IPS-15b (cell line): ENCODE measurements around the gene DNAH14.
"Not testable (repeated sequence)": the region's sequence is repeated elsewhere in the genome, so short reads cannot be mapped to it uniquely, and the experiment has no call there.

ENCODE experiments used
- H3K27me3 ChIP-seq: one replicate; pipeline ENCODE4 v1.6.1; 2013; ENCODE audit warnings: low read length; ENCODE audit not compliant: control insufficient read depth, insufficient read depth
- H3K36me3 ChIP-seq: one replicate; pipeline ENCODE4 v1.6.1; 2013; ENCODE audit warnings: low read length; ENCODE audit not compliant: control insufficient read depth, insufficient read depth
- H3K4me1 ChIP-seq: one replicate; pipeline ENCODE4 v1.6.1; 2013; ENCODE audit warnings: mild to moderate bottlenecking, low read length; ENCODE audit not compliant: control insufficient read depth, insufficient read depth
- H3K4me3 ChIP-seq: one replicate; pipeline ENCODE4 v1.5.1; 2013; ENCODE audit warnings: low read depth, low read length
- H3K9ac ChIP-seq: one replicate; pipeline ENCODE4 v1.6.1; 2013; ENCODE audit warnings: low read depth, mild to moderate bottlenecking, low read length
- H3K9me3 ChIP-seq: one replicate; pipeline ENCODE4 v1.6.1; 2013; ENCODE audit warnings: mild to moderate bottlenecking, low read length; ENCODE audit not compliant: control insufficient read depth, insufficient read depth

DNAH14 gene

DNA sequence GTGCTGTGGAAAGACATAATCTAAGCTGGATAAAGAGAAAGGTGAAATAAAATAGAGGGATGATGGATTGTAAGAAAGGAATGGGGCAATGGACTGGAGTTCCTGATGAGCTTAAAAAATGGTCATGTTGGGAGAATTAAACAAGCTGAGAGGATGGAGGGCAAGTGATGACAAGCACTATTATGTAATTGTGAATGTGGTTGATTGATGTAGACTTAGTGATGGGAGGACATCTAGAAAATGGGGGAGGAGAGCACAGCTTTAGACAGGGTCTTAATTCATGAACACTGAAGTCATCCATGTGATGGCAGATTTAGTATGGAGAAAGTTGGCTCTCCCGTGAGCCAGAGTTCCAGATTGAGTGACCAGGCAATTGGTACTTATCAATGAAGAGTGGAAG, 29.0 kb downstream of the DNAH14 start:
- no peak overlapping the region for H3K4me3 ChIP-seq
- H3K4me1 ChIP-seq = no peaks in the 10 kb centered on the region
- H3K36me3 ChIP-seq = no peaks in the 10 kb centered on the region
- H3K9me3 ChIP-seq = no peaks in the 10 kb centered on the region
- no peaks in the 10 kb centered on the region for H3K27me3 ChIP-seq
- no peak overlapping the region for H3K9ac ChIP-seq

GRCh38 chr1:224959115-224959514, 29.6 kb downstream of the DNAH14 start:
- no peaks in the 10 kb centered on the region for H3K36me3 ChIP-seq
- H3K9ac ChIP-seq = no peak overlapping the region
- H3K4me3 ChIP-seq = no peak overlapping the region
- no peaks in the 10 kb centered on the region for H3K27me3 ChIP-seq
- no peaks in the 10 kb centered on the region for H3K9me3 ChIP-seq
- H3K4me1 ChIP-seq = no peaks in the 10 kb centered on the region

DNA sequence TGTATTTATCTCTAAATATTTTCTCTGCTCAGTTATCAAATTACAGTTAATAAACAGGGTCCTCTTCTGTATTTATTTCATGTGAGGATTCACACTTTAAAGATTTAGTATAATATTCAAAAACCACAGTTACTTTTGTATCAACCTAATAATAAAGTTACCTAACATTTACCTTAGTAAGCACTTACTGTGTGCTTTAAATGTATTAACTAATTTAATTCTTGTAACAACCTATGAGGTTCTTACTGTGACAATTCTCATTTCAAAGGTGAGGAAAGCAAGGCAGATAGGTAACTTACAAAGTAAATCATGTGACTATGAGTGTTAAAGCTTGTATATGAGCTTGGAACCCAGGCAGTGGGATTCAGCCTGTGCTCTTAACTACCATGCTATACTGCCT, 30.2 kb downstream of the DNAH14 start:
- no peaks in the 10 kb centered on the region for H3K36me3 ChIP-seq
- no peaks in the 10 kb centered on the region for H3K9me3 ChIP-seq
- no peaks in the 10 kb centered on the region for H3K4me1 ChIP-seq
- H3K9ac ChIP-seq = no peak overlapping the region
- H3K27me3 ChIP-seq = no peaks in the 10 kb centered on the region
- H3K4me3 ChIP-seq = no peak overlapping the region

DNA sequence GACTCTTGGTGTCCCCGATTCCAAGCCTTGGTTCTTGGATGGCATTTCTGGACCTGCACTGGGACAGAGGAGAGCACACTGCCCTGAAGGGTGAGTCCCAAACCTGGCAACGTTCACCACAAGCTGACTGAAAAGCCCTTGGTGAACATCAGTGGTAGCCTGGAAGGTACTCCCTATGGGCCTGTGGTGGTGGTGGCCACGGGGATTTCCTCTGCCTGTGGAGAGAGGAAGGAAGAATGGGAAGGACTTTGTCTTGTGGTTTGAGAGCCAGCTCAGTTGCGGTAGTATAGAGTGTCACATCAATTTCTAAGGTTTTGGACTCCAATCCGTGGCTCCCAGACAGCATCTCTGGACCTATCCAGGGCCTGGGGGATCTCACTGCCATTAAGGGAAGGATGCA, 50.7 kb downstream of the DNAH14 start:
- Histone ChIP-seq H3K9me3 (no peaks in the 10 kb centered on the region), H3K9ac (no peak overlapping the region), H3K27me3 (peaks cover 75% of the 10 kb centered on the region), H3K4me1 (no peaks in the 10 kb centered on the region), H3K4me3 (no peak overlapping the region), H3K36me3 (no peaks in the 10 kb centered on the region)

DNA sequence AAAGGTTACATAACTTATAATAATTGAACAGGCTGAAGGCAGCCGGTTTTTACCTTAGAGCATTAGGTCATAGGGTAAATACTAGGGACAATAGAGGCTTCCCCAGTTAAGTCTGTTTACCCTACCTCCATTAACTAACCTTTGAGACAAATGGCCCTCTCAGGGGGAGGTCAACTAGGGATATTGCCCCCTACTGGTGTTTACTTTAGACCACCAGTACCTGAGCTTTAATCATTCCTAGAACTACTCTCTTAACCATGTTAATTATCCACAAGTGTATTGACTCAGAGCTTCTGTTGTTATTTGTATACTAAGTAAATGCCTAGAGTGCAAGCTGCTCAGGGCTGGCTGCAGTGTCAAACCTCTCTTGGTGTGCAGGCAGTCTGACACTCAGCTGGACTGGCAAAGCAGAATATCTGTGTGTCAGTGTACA, 52.5 kb downstream of the DNAH14 start:
- H3K4me1 ChIP-seq, H3K36me3 ChIP-seq, H3K4me3 ChIP-seq, H3K9me3 ChIP-seq, H3K9ac ChIP-seq: not testable (repeated sequence)
- H3K27me3 ChIP-seq = peaks cover 84% of the 10 kb centered on the region

DNA sequence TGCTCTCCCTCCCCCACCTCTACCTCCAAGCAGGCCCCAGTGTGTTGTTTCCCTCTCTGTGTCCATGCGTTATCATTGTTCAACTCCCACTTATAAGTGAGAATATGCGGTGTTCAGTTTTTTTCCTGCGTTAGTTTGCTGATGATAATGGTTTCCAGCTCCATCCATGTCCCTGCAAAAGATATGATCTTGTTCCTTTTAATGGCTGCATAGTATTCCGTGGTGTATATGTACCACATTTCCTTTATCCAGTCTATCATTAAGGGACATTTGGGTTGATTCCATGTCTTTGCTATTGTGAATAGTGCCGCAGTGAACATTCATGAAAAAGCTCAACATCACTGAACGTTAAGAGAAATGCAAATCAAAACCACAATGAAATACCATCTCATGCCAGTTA, 58.6 kb downstream of the DNAH14 start:
- Histone ChIP-seq H3K9me3 (no peaks in the 10 kb centered on the region), H3K36me3 (no peaks in the 10 kb centered on the region), H3K27me3 (peaks cover 36% of the 10 kb centered on the region), H3K9ac (no peak overlapping the region), H3K4me3 (no peak overlapping the region), H3K4me1 (no peaks in the 10 kb centered on the region)

GRCh38 chr1:224989615-224990014, 60.1 kb downstream of the DNAH14 start:
- Histone ChIP-seq H3K9me3 (no peaks in the 10 kb centered on the region), H3K36me3 (no peaks in the 10 kb centered on the region)

GRCh38 chr1:224991550-224991949, 62.1 kb downstream of the DNAH14 start:
- H3K4me3 ChIP-seq, H3K9me3 ChIP-seq, H3K4me1 ChIP-seq, H3K27me3 ChIP-seq, H3K9ac ChIP-seq, H3K36me3 ChIP-seq: not testable (repeated sequence)

More at GRCh38 chr1:224989615-224990014, 60.1 kb downstream of the DNAH14 start:
- Histone ChIP-seq H3K27me3 (peaks cover 20% of the 10 kb centered on the region), H3K9ac (no peak overlapping the region), H3K4me1 (no peaks in the 10 kb centered on the region), H3K4me3 (no peak overlapping the region)

- no peaks in the 10 kb centered on the region for H3K9me3 ChIP-seq
- no peak overlapping the region for H3K4me3 ChIP-seq
- no peak overlapping the region for H3K9ac ChIP-seq
- H3K4me1 ChIP-seq = no peaks in the 10 kb centered on the region
- H3K27me3 ChIP-seq = no peaks in the 10 kb centered on the region
- H3K36me3 ChIP-seq = no peaks in the 10 kb centered on the region
These were observed 66.1 kb downstream of the DNAH14 start for GRCh38 chr1:224995602-224996001.

- no peak overlapping the region for H3K4me3 ChIP-seq
- H3K27me3 ChIP-seq = no peaks in the 10 kb centered on the region
- H3K9me3 ChIP-seq = no peaks in the 10 kb centered on the region
- H3K4me1 ChIP-seq = no peaks in the 10 kb centered on the region
- no peaks in the 10 kb centered on the region for H3K36me3 ChIP-seq
- H3K9ac ChIP-seq = no peak overlapping the region
These were observed 66.8 kb downstream of the DNAH14 start for GRCh38 chr1:224996266-224996665.

DNA sequence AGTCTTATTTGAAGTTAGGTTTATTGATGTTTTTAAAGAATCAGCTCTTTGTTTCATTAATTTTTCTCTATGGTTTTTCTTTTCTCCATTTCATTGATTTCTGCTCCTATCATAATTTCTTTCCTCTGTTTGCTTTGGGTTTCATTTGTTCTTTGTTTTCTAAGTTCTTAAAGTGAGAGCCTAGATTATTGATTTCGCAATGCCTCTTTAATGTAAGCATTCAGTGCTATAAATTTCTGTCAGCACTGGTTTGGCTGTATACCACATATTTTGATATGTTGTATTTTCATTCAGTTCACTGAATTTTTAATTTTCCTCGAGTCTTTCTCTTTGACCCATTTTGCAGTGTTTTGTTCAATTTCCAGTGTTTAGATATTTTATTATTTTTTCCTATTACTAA, 68.7 kb downstream of the DNAH14 start:
- no peaks in the 10 kb centered on the region for H3K27me3 ChIP-seq
- H3K9me3 ChIP-seq = no peaks in the 10 kb centered on the region
- no peak overlapping the region for H3K4me3 ChIP-seq
- H3K9ac ChIP-seq = no peak overlapping the region
- no peaks in the 10 kb centered on the region for H3K36me3 ChIP-seq
- no peaks in the 10 kb centered on the region for H3K4me1 ChIP-seq

DNA sequence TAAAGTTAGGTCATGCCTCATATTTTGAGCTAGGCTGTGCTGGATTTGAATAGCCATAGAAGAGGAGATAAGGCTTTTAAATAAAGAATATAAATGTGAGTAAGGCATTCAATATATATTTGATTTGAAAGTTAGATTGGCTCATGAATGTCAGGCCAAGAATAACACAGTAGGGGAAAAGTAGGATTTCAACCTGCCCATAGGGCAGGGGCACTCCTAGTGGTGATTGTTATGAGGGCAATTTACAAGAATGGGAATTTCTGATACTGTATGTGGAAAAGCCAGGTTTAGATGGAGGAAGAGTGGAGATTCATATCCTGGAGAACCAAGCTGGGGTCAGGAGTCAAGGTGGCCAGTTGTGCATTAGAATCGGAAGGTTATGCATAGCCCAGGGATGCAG, 74.9 kb downstream of the DNAH14 start:
- Histone ChIP-seq H3K36me3 (no peaks in the 10 kb centered on the region), H3K9ac (no peak overlapping the region), H3K27me3 (no peaks in the 10 kb centered on the region), H3K9me3 (no peaks in the 10 kb centered on the region), H3K4me1 (no peaks in the 10 kb centered on the region), H3K4me3 (no peak overlapping the region)

GRCh38 chr1:225006352-225006751, 76.9 kb downstream of the DNAH14 start:
- H3K4me1 ChIP-seq, H3K4me3 ChIP-seq, H3K9ac ChIP-seq, H3K36me3 ChIP-seq, H3K9me3 ChIP-seq, H3K27me3 ChIP-seq: not testable (repeated sequence)
